Colonic mucosa (tissue), 4 donors: ENCODE data around the gene YTHDF1. TPM values are rescaled to one million over a fixed set of nuclear protein-coding genes. Genes with fewer than 3 reads are reported as not detected.

ENCODE experiments used
- DNase-seq: peaks from one replicate; pipeline ENCODE4 v3.0.0-alpha.2; 2020
- H3K27ac ChIP-seq: fragments of 200-600 bp; one replicate; pipeline ENCODE4 v1.8.0; 2021
- H3K27me3 ChIP-seq: fragments of 200-600 bp; one replicate; pipeline ENCODE4 v1.8.0; 2021
- H3K36me3 ChIP-seq: fragments of 200-600 bp; one replicate; pipeline ENCODE4 v1.8.0; 2021
- H3K4me1 ChIP-seq: fragments of 200-600 bp; one replicate; pipeline ENCODE4 v1.8.0; 2021; ENCODE audit warnings: mild to moderate bottlenecking
- H3K4me3 ChIP-seq: fragments of 200-600 bp; one replicate; pipeline ENCODE4 v1.8.0; 2021
- H3K9ac ChIP-seq, 2 donors: one replicate each; pipeline ENCODE4 v1.7.0; 2013; ENCODE audit warnings: control low read depth in 2 of 2, low read depth in 2 of 2, low read length in 2 of 2
- H3K9me3 ChIP-seq: fragments of 200-600 bp; one replicate; pipeline ENCODE4 v1.8.0; 2021
- CTCF ChIP-seq: fragments of 200-600 bp; IDR thresholded peaks from one replicate; pipeline ENCODE4 v1.8.0; 2022; ENCODE audit warnings: antibody characterized with exemption, mild to moderate bottlenecking
- intact Hi-C: fragments of 100-400 bp; cut with DNase I; formaldehyde crosslinking; loops from one replicate; pipeline ENCODE4 v1.14.1; 2022
- total RNA-seq, 2 donors: library from RNA; stranded (reverse); fragmentation: NEBNext Ultra II Directional in 1 of 2; extraction: Animal tissue kit (Norgen Biotek cat#: 25700) in 1 of 2; gene quantifications; one replicate each; pipeline ENCODE4 v1.2.1, GENCODE V29; 2021
- donor health status: healthy.
- donor health status: DM: no; HTN: no; CAD: no.
- donor health status: DM: no; HTN: no; CAD: no.

YTHDF1 gene
- total RNA-seq, 2 donors from 2014 or later, result 35.4 to 38.7 TPM

- TF ChIP-seq CTCF, result no peak
- peaks cover 6% of the 10 kb centered on the region for H3K4me1 ChIP-seq
- peak overlapping the region; percentile 68 for H3K27ac ChIP-seq
- intact Hi-C loops, result no loop called here
- no peaks in the 10 kb centered on the region for H3K36me3 ChIP-seq
- no peaks in the 10 kb centered on the region for H3K27me3 ChIP-seq
- H3K9me3 ChIP-seq, result no peaks in the 10 kb centered on the region
- no peak for DNase-seq
- peak overlapping the region; percentile 71 to 77 for H3K9ac ChIP-seq
- peak overlapping the region; percentile 73 for H3K4me3 ChIP-seq
Measured at GRCh38 chr20:63216849-63217471, 1.0 kb upstream of the YTHDF1 start.

DNA sequence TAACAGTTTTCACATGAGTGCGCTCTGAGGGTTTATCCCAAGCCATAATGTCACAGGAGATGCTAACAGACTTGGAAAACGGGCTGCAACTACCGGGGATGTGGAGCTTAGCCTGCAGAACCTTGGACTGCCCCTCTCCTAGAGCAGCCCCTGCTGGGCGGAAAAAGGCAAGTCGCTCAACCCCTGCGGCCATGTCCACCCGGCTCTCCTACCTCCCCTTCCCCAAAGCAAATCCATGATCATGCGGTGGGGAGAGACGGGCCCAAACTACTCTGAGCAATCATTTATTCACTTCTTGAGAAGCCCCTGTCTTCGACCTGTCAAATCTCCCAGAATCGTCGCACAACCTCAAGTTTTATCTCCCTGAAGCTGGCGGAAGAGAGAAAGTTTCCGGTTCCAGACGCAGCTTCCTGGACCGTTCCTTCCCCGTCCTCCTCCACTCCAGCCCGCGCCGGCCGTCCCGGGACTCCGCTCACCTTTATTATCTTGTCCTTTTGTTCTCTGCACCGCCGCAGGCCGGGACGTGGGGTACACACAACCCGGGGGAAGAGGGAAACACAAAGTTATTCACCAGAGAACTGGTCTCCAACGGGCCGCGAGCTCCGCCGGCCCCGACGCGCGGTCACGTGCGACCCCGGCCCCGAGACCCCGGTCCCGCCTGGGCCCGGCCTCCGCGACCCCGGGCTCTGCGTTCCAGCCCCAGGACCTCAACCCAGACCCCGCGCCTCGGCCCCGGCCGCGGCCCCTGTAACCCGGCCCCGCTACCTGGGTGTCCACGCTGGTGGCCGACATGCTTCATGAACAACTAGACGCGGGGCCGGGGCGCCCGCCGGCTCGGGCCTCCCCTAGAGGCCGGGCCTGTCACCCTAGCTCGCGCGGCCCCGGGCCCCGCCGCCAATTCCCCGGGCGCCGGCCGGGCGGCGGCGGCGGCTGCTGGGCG, 560 bp downstream of the YTHDF1 start:
- no peak for TF ChIP-seq CTCF
- intact Hi-C loops, result no loop called here
- DNase-seq, result peak; percentile 45

DNA sequence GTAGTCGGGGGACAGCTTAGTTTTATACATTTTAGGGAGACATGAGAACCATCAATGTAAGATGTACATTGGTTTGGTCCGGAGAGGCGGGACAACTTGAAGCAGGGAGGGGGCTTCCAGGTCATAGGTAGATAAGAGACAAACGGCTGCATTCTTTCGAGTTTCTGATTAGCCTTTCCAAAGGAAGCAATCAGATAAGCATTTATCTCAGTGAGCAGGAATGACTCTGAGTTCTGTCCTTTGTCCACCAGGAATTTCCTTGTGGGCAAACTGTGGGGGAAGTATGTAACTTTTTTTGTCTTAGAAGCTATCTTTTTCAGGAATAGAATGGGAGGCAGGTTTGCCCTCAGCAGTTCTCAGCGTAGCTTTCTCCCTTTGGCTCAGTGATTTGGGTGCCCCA, 1.4 kb downstream of the YTHDF1 start:
- H3K9ac ChIP-seq, result no peak overlapping the region
- H3K27me3 ChIP-seq, result no peaks in the 10 kb centered on the region
- TF ChIP-seq CTCF, result no peak
- H3K9me3 ChIP-seq, result no peaks in the 10 kb centered on the region
- H3K36me3 ChIP-seq, result no peaks in the 10 kb centered on the region
- H3K4me1 ChIP-seq, result peaks cover 6% of the 10 kb centered on the region
- H3K27ac ChIP-seq, result no peak overlapping the region
- DNase-seq, result no peak
- intact Hi-C loops, result no loop called here
- no peak overlapping the region for H3K4me3 ChIP-seq

More for the DNA sequence above, 560 bp downstream of the YTHDF1 start:
- Histone ChIP-seq H3K27ac (peak overlapping the region; percentile 70), H3K4me3 (peak overlapping the region; percentile 97), H3K9me3 (no peaks in the 10 kb centered on the region), H3K27me3 (no peaks in the 10 kb centered on the region), H3K36me3 (no peaks in the 10 kb centered on the region), H3K4me1 (peaks cover 6% of the 10 kb centered on the region), H3K9ac (peak overlapping the region; percentile 76 to 78)

GRCh38 chr20:63212792-63213191, 3.1 kb downstream of the YTHDF1 start:
- Histone ChIP-seq H3K9me3 (no peaks in the 10 kb centered on the region), H3K4me1 (peaks cover 6% of the 10 kb centered on the region), H3K27ac (no peak overlapping the region), H3K27me3 (no peaks in the 10 kb centered on the region), H3K9ac (no peak overlapping the region), H3K36me3 (no peaks in the 10 kb centered on the region), H3K4me3 (no peak overlapping the region)
- no peak for TF ChIP-seq CTCF
- intact Hi-C loops, result no loop called here
- no peak for DNase-seq

GRCh38 chr20:63212393-63212730, 3.6 kb downstream of the YTHDF1 start:
- Histone ChIP-seq H3K9ac (no peak overlapping the region), H3K27ac (no peak overlapping the region), H3K27me3 (no peaks in the 10 kb centered on the region), H3K4me1 (peaks cover 6% of the 10 kb centered on the region), H3K4me3 (no peak overlapping the region), H3K36me3 (no peaks in the 10 kb centered on the region), H3K9me3 (no peaks in the 10 kb centered on the region)
- DNase-seq, result no peak
- intact Hi-C loops, result no loop called here
- TF ChIP-seq CTCF, result no peak
